Testis (tissue), 3 donors: ENCODE data around the gene CYP2S1. TPM values are rescaled to one million over a fixed set of nuclear protein-coding genes. Genes with fewer than 3 reads are reported as not detected.

Experiments used
- DNase-seq: peaks from one replicate; pipeline ENCODE4 v3.0.0-alpha.2; 2019
- H3K27ac ChIP-seq, 2 donors: fragments of 200-600 bp; sonication (generic); one replicate each; pipeline ENCODE4 v1.5.1; 2019
- H3K27me3 ChIP-seq: fragments of 200-600 bp; sonication (generic); one replicate; pipeline ENCODE4 v1.5.1; 2019
- H3K36me3 ChIP-seq: fragments of 200-600 bp; sonication (generic); one replicate; pipeline ENCODE4 v1.5.1; 2017; ENCODE audit warnings: low read depth; ENCODE audit errors: missing control alignments
- H3K4me1 ChIP-seq: fragments of 200-600 bp; sonication (generic); one replicate; pipeline ENCODE4 v1.5.1; 2019
- H3K4me3 ChIP-seq, 2 donors: fragments of 200-600 bp; sonication (generic); one replicate each; pipeline ENCODE4 v1.5.1; 2017 to 2019
- H3K9me3 ChIP-seq: fragments of 200-600 bp; sonication (generic); one replicate; pipeline ENCODE4 v1.5.1; 2017
- CTCF ChIP-seq, 3 experiments: fragments of 450-650 bp in 2 of 3; fragments of 200-600 bp in 1 of 3; sonication (generic) in 1 of 3; IDR thresholded peaks; one replicate each; pipeline ENCODE4 v1.5.1; 2016 to 2019; ENCODE audit warnings: antibody characterized with exemption in 3 of 3, mild to moderate bottlenecking in 2 of 3, moderate library complexity in 1 of 3
- POLR2A ChIP-seq: fragments of 450-650 bp; IDR thresholded peaks from one replicate; pipeline ENCODE4 v1.6.1; 2017; ENCODE audit warnings: antibody characterized with exemption, mild to moderate bottlenecking, moderate library complexity
- WGBS, 2 donors: methylation state at CpG; one replicate each; pipeline ENCODE4 v1.1.5; 2018; 5-methylcytosine and 5-hydroxymethylcytosine counted together
- intact Hi-C: fragments of 100-400 bp; cut with DNase I; formaldehyde crosslinking; loops from one replicate; pipeline ENCODE4 v1.15.1; 2023; ENCODE audit warnings: low total_unique reads
- polyA plus RNA-seq: library from polyadenylated mRNA; stranded (reverse); fragments of 350-450 nt; fragmentation: Illumina TruSeq; extraction: RNeasy Lipid Tissue Mini Kit (QIAGEN cat#74804); gene quantifications from one replicate; pipeline ENCODE4 v1.2.3, GENCODE V29; 2014; ENCODE audit warnings: low read depth, low replicate concordance; ENCODE audit not compliant: insufficient read depth
- total RNA-seq, 2 donors: library from RNA; depleted of rRNA; stranded (reverse); fragments of >200 nt; gene quantifications; one replicate each; pipeline ENCODE4 v1.2.3, GENCODE V29; 2016

CYP2S1 gene
- total and polyA plus RNA-seq, 3 donors from 2014 or later, result 1.4 to 2.0 (median 1.6) TPM

DNA sequence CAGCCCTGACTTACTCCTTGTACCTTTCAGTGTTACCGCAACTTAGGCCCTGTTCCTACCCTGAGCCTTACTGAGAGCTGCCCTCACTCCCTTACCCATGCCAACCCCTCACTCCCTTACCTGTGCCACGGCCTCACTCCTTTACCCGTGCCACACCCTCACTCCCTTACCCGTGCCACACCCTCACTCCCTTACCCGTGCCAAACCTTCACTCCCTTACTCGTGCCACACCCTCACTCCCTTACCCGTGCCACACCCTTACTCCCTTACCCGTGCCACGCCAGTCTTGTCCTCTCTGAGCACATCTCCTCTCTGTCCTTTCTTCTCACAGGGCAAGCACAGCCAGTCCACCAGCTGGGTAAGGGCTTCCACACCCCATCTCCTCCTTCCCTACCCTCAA lies 46.3 kb downstream of the CYP2S1 start:
- intact Hi-C loops, result no loop called here
- DNase-seq, result no peak
- WGBS, 2 donors, result 89 to 94% methylated on average over 9 of the region's 9 CpGs
- Histone ChIP-seq H3K36me3 (no peaks in the 10 kb centered on the region), H3K27me3 (no peaks in the 10 kb centered on the region), H3K4me3 (no peak overlapping the region), H3K27ac (no peak overlapping the region), H3K9me3 (no peaks in the 10 kb centered on the region), H3K4me1 (no peaks in the 10 kb centered on the region)
- no peak for TF ChIP-seq CTCF (IDR thresholded peaks at IDR 0.05)
- TF ChIP-seq POLR2A, result no peak

- no peak overlapping the region for H3K27ac ChIP-seq
- no peaks in the 10 kb centered on the region for H3K36me3 ChIP-seq
- H3K4me1 ChIP-seq, result no peaks in the 10 kb centered on the region
- no peak overlapping the region for H3K4me3 ChIP-seq
- intact Hi-C loops, result no loop called here
- no peak for TF ChIP-seq CTCF (IDR thresholded peaks at IDR 0.05)
- TF ChIP-seq POLR2A, result no peak
- H3K27me3 ChIP-seq, result no peaks in the 10 kb centered on the region
- 84 to 90% methylated on average over 2 of the region's 2 CpGs for WGBS, 2 donors
- DNase-seq, result no peak
- no peaks in the 10 kb centered on the region for H3K9me3 ChIP-seq
Measured at GRCh38 chr19:41239961-41240574, 47.0 kb downstream of the CYP2S1 start.

GRCh38 chr19:41241859-41242258 lies 48.8 kb downstream of the CYP2S1 start:
- WGBS, 2 donors, result 89 to 92% methylated on average over 5 of the region's 5 CpGs
- no peak for TF ChIP-seq POLR2A
- no peak for TF ChIP-seq CTCF (IDR thresholded peaks at IDR 0.05)
- no peaks in the 10 kb centered on the region for H3K9me3 ChIP-seq
- no peaks in the 10 kb centered on the region for H3K27me3 ChIP-seq
- H3K4me1 ChIP-seq, result no peaks in the 10 kb centered on the region
- no peak overlapping the region for H3K27ac ChIP-seq
- no peaks in the 10 kb centered on the region for H3K36me3 ChIP-seq
- no peak for DNase-seq
- intact Hi-C loops, result no loop called here
- H3K4me3 ChIP-seq, result no peak overlapping the region

GRCh38 chr19:41244117-41244516 lies 51.1 kb downstream of the CYP2S1 start:
- no peaks in the 10 kb centered on the region for H3K36me3 ChIP-seq

More at GRCh38 chr19:41244117-41244516, 51.1 kb downstream of the CYP2S1 start:
- WGBS, 2 donors, result 73 to 77% methylated on average over 4 of the region's 4 CpGs
- no peak for TF ChIP-seq POLR2A
- no peak for TF ChIP-seq CTCF (IDR thresholded peaks at IDR 0.05)
- intact Hi-C loops, result no loop called here
- Histone ChIP-seq H3K4me1 (no peaks in the 10 kb centered on the region), H3K4me3 (no peak overlapping the region), H3K27ac (no peak overlapping the region), H3K9me3 (no peaks in the 10 kb centered on the region), H3K27me3 (no peaks in the 10 kb centered on the region)
- DNase-seq, result no peak
